ENCODE measurements around the gene PPFIA4.

The PPFIA4 gene

GRCh38 chr1:203038891-203039608 is 12.8 kb downstream of the PPFIA4 start:
- in situ Hi-C loops (cut with MboI; ENCODE audit: low sequenced_read_pairs): loop anchor here (5.0 to 25.0 kb wide), 4 partner anchors 233 to 1323 kb away; partner anchors contain the start of genes OPTC, PLEKHA6 and PRELP

GRCh38 chr1:203039609-203040512 is 13.6 kb downstream of the PPFIA4 start:
- in situ Hi-C loops (cut with MboI; ENCODE audit: low sequenced_read_pairs): loop anchor here (5.0 to 25.0 kb wide), 5 partner anchors 175 to 1322 kb away; partner anchors contain the start of genes OPTC, PLEKHA6 and PRELP

- in situ Hi-C loops (cut with MboI; ENCODE audit: low sequenced_read_pairs): loop anchor here (10.0 to 25.0 kb wide), 3 partner anchors 174 to 1322 kb away; partner anchors contain the start of genes OPTC, PLEKHA6 and PRELP
Measured at GRCh38 chr1:203040513-203041275, 14.4 kb downstream of the PPFIA4 start.

GRCh38 chr1:203041351-203041932 is 15.2 kb downstream of the PPFIA4 start:
- in situ Hi-C loops (cut with MboI; ENCODE audit: low sequenced_read_pairs): loop anchor here (10.0 to 25.0 kb wide), 3 partner anchors 173 to 1321 kb away; partner anchors contain the start of genes OPTC, PLEKHA6 and PRELP

GRCh38 chr1:203043830-203044545 is 17.7 kb downstream of the PPFIA4 start:
- in situ Hi-C loops (cut with MboI; ENCODE audit: low sequenced_read_pairs): loop anchor here (10.0 to 25.0 kb wide), 3 partner anchors 171 to 1318 kb away; partner anchors contain the start of genes OPTC, PLEKHA6 and PRELP

GRCh38 chr1:203044546-203045250 is 18.4 kb downstream of the PPFIA4 start:
- in situ Hi-C loops (cut with MboI; ENCODE audit: low sequenced_read_pairs): loop anchor here (10.0 to 25.0 kb wide), 3 partner anchors 170 to 1318 kb away; partner anchors contain the start of genes OPTC, PLEKHA6 and PRELP

- in situ Hi-C loops (cut with MboI; ENCODE audit: low sequenced_read_pairs): loop anchor here (10.0 to 25.0 kb wide), 3 partner anchors 169 to 1317 kb away; partner anchors contain the start of genes OPTC, PLEKHA6 and PRELP
Measured at GRCh38 chr1:203045336-203045735, 19.0 kb downstream of the PPFIA4 start.

GRCh38 chr1:203045821-203046594 is 19.7 kb downstream of the PPFIA4 start:
- in situ Hi-C loops (cut with MboI; ENCODE audit: low sequenced_read_pairs): loop anchor here (10.0 to 25.0 kb wide), 3 partner anchors 169 to 1316 kb away; partner anchors contain the start of genes OPTC, PLEKHA6 and PRELP

- in situ Hi-C loops (cut with MboI; ENCODE audit: low sequenced_read_pairs): loop anchor here (10.0 to 25.0 kb wide), 3 partner anchors 168 to 1315 kb away; partner anchors contain the start of genes OPTC, PLEKHA6 and PRELP
Measured at GRCh38 chr1:203046984-203047630, 20.8 kb downstream of the PPFIA4 start.

- in situ Hi-C loops (cut with MboI; ENCODE audit: low sequenced_read_pairs): loop anchor here (10.0 to 25.0 kb wide), 3 partner anchors 167 to 1314 kb away; partner anchors contain the start of genes OPTC, PLEKHA6 and PRELP
Measured at GRCh38 chr1:203048086-203048485, 21.8 kb downstream of the PPFIA4 start.

- in situ Hi-C loops (cut with MboI; ENCODE audit: low sequenced_read_pairs): loop anchor here (10.0 to 25.0 kb wide), 3 partner anchors 166 to 1314 kb away; partner anchors contain the start of genes OPTC, PLEKHA6 and PRELP
Measured at GRCh38 chr1:203048555-203049051, 22.3 kb downstream of the PPFIA4 start.

GRCh38 chr1:203049077-203049476 is 22.8 kb downstream of the PPFIA4 start:
- in situ Hi-C loops (cut with MboI; ENCODE audit: low sequenced_read_pairs): loop anchor here (10.0 to 25.0 kb wide), 3 partner anchors 166 to 1313 kb away; partner anchors contain the start of genes OPTC, PLEKHA6 and PRELP

GRCh38 chr1:203049576-203050180 is 23.4 kb downstream of the PPFIA4 start:
- in situ Hi-C loops (cut with MboI; ENCODE audit: low sequenced_read_pairs): loop anchor here (10.0 to 25.0 kb wide), 3 partner anchors 165 to 1313 kb away; partner anchors contain the start of genes OPTC, PLEKHA6 and PRELP

- in situ Hi-C loops (cut with MboI; ENCODE audit: low sequenced_read_pairs): no loop called here
Measured at GRCh38 chr1:203050826-203051225, 24.5 kb downstream of the PPFIA4 start.

GRCh38 chr1:203051841-203052324 is 25.6 kb downstream of the PPFIA4 start:
- in situ Hi-C loops (cut with MboI; ENCODE audit: low sequenced_read_pairs): no loop called here

GRCh38 chr1:203052601-203053000 is 26.3 kb downstream of the PPFIA4 start:
- in situ Hi-C loops (cut with MboI; ENCODE audit: low sequenced_read_pairs): no loop called here
